HG02938 (cell line): ENCODE measurements around the gene HSD17B7.
A peak's percentile ranks its signal among the peaks of the same experiment; 100 is the strongest.
"Not testable (repeated sequence)": the region's sequence is repeated elsewhere in the genome, so short reads cannot be mapped to it uniquely, and the experiment has no call there.

ENCODE experiments used
- ATAC-seq: cut with Tn5 transposase; IDR thresholded peaks from one replicate; pipeline ENCODE4 v1.9.1; 2021; ENCODE audit warnings: mild to moderate bottlenecking, moderate library complexity; ENCODE audit not compliant: unreplicated experiment

Gene HSD17B7

DNA sequence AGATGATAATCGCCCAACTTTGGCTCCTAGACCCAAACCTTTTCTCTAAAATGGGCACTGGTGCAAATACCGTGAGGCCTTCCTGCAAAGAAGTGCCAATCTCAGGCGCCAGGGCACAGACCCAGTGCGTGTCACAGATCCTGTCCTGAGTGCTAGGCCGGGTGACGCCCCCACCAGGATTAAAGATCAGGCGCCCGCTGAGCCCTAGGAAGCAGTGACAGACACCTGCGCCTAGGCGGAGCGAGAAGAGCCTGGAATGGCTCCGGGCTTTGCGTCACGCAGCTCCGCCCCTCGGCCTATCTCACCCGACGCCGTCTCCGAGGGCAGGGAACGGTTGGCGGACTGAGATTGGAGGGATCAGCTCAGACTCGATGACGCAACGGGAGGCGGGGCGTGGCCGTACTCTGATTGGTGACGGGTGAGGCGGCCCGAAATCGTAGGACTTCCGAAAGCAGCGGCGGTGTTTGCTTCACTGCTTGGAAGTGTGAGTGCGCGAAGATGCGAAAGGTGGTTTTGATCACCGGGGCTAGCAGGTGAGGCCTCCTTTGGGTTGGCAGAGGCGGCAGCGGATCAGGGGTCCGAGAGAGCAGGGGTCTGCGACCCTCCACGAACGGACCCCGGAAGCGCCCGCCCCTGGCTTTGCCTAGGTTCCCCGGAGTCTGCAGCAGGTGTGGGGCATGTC lies at the start of gene HSD17B7:
Gene HSD17B7, plus strand, starts transcription at position 400 of the 682 bp plus-strand sequence. Its CDS starts 99 bp downstream, at position 499.
- peak; percentile 99 for ATAC-seq

- no peak for ATAC-seq
These were observed 49.7 kb upstream of the HSD17B7 start for GRCh38 chr1:162740755-162741154.

GRCh38 chr1:162741574-162741973 lies 48.9 kb upstream of the HSD17B7 start:
- no peak for ATAC-seq

GRCh38 chr1:162746264-162746942 lies 44.1 kb upstream of the HSD17B7 start:
- not testable (repeated sequence) for ATAC-seq

DNA sequence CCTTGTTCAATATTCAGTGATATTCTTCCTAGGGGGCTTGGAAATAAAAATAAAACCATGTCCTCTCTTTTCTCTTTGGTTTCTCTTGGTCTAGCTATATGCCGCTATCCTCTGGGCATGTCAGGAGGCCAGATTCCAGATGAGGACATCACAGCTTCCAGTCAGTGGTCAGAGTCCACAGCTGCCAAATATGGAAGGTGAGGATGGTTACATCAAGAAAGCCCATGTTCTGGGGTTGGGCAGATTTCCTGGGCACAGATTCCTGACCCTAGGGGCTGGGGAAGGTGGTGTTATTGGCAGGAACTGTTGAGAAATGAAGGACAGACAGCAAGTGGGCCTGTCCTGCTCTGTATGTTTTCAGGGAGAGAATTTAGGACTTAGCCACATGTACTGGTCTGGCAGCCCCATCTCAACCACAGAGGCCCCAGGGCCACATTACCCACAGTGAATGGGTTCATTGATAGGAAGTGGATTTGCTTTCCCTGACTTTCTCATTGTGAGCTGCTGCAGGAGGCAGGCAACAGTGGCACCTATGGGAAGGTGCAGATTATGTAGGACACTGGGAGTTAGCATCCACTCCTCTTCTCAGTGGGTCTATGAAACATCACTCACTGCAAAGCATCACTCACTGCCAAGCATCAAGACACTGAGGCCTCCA lies 37.4 kb upstream of the HSD17B7 start:
- no peak for ATAC-seq

DNA sequence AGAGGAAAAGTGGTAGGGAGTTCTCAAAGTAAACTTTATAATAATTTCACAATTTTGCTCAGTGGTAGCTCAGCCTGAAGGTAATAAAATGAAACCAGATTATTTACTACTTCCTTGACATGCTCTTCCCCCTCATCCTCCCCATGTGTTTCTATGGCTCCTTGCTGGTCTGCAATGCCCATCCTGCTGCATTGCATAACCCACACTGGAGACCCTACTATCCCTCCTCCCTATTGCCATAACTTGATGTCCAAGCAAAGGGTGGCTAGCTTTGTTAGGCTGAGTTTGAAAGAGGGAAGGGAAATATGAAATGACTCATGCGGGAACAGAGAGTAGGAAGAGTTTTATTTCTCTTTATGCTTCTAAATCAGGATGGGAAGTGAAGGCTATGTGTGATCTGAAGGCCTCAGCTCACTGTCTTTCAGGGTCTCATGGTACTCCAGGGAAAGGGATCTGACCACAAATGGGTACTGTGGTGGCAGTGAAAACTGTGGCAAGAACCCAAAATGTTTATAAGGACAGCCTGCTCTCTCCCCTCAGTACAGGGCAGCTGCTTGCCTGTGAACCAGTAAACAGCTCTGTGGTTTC lies 36.4 kb upstream of the HSD17B7 start:
- no peak for ATAC-seq

DNA sequence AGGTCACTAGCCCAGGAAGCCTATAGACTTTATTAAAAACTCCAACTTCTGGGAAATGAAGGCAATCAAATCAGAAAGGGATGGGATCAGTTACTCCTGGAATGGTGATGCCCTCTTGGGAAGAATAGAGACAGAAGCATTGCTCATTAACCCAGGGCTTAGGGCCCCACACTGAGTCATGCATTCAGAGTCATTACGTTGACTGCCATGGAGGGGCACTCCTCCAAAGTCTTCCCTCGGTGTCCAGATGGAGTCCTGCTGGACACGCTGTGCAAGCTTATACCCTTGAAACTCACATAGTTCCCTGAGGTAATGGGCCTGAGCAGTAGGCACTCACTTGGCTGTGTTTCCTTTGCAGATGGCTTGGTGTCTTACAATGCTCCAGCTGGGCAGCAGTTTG lies 35.2 kb upstream of the HSD17B7 start:
- ATAC-seq, result no peak

DNA sequence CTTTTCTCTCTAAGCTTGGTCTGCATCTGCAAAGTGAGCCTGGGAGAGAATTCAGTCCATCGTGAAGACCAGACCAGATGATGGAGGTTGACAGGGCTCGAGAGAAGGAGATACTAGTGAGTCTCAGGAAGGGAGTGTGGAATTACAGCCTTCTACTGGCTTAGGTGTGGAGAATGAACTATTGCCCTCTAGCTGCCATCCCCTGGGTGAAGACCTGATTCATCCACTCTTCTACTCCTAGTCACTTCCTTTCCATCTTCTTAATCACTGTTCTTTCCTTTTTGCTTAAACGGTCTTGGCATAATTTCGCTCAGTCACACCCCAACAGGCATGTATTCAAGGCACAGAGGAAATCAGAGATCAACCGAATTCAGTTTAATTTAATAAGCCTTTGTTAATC lies 34.0 kb upstream of the HSD17B7 start:
- ATAC-seq, result no peak

DNA sequence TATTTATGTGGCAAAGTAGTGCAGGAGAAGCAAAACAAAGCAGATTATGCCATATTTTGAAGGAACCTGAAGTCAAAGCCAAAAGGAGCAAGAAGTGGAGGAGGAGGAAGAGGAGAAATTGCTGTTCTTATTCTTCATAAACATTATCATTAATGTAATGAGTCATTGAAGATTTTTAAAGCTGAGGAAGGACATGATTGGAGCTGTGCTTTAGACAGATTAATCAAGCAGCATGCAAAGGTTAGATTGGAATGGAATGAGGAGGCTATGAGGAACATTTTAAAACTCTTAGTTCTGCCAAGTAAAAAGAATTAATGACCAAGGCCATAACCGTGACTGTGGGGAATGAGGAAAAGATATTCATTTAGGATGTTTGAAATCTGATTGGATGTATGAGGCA lies 33.0 kb upstream of the HSD17B7 start:
- ATAC-seq, result no peak

DNA sequence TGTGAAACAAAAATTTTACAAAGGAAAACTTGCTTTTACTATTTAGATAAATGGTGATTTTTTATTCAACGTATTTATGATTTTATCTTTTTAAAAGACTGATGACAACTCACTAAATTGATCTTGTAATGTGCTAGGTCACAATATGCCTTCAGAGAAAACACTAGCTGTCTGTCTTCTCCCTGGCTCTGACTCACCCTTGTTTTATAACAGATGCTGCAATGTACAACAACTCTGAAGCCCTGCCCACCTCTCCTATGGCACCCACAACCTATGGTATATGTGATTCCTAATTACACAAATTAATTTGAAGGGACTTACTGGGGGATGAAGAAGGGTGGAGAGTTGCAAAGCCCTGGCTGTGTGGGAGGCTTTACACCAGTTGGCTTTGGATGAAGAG lies 24.7 kb upstream of the HSD17B7 start:
- no peak for ATAC-seq

DNA sequence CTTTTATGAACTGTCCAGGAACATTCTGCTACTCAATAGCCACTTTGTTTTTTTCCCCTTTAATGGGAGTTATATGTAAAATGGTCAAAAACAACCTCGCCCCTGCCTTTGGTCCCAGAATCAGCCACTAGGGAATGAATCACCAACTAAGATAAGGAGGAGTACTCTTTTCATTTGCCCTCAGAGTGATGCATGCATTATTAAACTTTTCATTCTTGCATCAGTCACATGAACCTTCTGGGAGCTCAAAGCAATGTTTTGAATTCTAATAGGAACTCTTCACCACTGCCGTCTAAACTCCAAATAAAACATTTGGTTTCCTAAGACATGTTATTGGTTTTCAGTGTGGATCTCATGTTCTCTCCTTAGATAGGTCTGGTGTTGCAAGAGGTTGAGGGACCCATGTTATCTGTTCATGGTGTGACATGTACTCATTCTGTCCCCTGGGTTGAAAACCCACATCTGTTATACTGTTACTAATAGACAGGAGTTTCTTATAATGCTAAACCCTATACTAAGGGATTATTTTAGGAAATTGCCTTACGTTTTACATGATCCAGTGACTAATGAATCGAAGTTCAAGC lies 17.8 kb upstream of the HSD17B7 start:
- no peak for ATAC-seq

GRCh38 chr1:162774007-162774406 lies 16.5 kb upstream of the HSD17B7 start:
- ATAC-seq, result no peak

DNA sequence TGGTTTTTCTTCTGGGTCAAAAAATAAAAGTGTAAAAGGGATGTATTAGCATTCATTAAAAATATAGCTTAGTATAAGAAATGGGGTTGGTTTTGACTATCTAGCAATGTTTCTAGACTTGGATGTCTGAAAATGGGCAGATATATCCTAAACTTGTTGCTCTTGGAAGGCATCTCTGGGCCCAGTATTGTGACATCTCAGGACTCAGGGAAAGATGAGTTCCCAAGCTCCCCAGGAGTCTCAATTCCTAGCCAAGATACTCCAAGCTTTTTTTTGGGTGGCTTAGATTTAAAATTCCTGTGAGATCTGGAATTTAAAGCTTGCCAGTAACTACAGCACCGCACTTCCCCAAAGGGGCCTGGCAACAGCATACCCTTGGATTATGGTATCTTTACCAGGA lies 11.5 kb upstream of the HSD17B7 start:
- no peak for ATAC-seq

DNA sequence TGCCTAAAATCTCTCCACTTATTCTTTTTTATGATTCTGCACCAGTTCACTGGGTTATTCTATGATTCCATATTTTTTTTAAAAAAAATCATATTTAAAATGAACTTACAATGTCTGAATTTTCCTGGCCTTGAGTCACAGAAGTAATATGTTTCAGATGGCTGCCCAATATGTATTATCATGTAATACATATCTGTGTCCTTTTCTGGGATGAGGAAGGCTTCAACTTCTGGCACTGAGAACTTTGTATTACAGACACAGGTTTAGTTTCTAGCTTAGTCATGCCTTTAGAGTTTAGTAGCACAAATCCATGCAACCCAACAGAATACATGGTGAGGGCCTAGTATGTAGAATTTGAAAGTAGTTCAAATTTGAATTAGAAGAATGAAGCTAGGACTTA lies 7.8 kb upstream of the HSD17B7 start:
- no peak for ATAC-seq

DNA sequence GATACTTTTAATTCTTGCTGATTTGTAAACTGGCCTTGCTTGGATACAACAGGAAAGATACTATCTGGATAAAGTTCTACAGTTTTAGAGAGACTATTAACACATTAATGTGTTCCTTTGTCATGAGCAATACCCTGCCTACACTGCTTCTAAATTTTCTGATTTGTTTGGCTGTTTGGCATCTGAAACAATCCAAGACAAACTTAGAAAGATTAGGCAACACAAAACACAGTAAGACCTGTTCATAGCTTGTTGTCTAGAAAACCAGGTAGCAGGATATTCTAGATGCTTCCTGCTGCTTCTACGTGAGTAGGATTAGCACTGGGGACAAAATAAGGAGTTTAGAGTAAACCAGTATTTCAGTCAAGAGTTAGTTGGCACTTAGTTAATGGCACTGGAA lies 5.6 kb upstream of the HSD17B7 start:
- ATAC-seq, result not testable (repeated sequence)

DNA sequence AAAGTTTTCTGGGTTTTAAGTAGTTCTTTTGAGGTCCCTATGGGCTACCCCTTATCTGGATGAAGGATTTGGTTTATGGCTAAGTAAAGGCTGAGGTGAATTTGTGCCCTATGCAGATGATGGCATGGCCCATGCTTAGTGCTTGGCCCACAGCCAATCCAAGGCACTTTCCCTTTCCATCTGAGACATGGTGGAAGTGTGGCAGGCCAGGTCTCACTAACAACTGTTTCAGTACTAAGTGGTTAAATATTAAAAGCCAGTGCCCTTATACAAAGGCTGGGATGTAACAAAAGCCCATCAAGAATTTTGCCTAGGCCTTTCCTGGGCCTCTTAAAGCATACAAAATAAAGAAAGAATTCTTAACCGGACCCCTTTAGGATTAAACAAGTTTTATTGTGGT lies 1.7 kb upstream of the HSD17B7 start:
- not testable (repeated sequence) for ATAC-seq

DNA sequence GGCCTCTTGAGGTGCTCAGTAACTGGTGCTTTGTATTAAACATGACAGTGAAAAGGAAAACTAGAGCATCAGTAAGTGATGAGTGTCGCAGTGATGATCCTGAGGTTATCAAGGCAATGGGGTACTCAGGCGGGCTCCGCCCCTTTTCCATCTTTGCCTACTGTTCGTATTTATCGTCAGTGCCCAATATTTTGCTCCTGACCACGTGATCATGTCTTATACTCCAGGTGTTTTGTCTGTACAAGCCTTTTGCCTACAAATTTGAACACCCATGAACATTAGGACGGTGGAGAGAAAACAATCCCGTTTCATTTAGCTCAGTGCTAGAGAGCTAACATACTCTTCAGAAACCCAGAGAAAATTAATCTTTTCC lies 469 bp downstream of the HSD17B7 start:
- ATAC-seq, result not testable (repeated sequence)

DNA sequence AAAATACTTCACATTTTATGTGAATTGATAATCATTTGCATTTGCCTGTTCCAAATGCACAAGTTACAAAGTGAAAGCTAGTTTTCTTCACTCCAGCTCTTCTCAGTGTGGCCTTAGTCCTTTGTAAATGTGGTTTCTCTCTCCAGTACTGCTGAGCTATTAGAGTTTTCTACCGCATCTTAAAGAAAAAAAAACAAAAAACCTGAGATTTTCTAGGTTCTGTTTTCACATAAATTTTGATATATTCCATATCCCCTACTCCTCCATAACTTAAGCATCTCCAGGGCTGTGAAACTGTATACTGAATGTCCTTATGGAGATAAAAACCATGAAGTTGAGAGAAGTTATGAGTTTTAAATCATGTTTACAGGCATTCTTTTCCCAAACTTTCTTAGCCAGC lies 3.8 kb downstream of the HSD17B7 start:
- not testable (repeated sequence) for ATAC-seq

DNA sequence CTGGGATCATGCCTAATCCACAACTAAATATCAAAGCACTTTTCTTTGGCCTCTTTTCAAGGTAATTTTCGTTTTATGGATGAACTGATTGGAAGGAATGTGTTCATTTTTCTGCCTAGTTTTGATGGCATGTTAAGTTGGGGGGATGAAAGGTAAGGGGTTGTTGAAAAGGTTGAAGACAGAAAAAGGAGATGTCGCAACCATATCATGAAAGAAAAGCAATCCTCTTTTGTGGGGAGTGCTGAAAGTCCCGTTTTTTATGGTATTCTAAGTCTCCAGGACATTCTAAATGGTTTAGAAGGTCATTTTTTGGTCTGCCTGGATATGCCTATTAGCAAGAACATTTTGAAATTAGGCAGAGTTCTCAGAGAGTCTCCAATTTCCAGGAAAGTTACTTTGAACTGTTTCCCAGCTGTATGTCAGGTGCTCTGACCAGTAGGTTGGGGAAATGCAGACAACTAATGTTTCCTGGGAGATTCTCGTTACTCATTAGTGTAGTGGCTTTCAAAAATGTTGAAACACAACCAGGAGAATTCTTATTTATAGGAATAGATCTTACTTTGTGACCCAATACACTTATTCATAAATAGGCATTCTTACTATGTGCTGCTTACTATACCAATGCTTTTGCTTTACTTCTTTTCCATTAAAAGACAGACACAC lies 6.2 kb downstream of the HSD17B7 start:
- not testable (repeated sequence) for ATAC-seq

- not testable (repeated sequence) for ATAC-seq
These were observed 9.7 kb downstream of the HSD17B7 start for GRCh38 chr1:162799995-162800830.
